Brain microvascular endothelial cell (primary cell): Measurements from ENCODE around the gene SIM1.
A peak's percentile ranks its signal among the peaks of the same experiment; 100 is the strongest.

Experiments
- DNase-seq: peaks from one replicate; pipeline ENCODE4 v3.0.0-alpha.2; 2020
- H3K27ac ChIP-seq: fragments of 250-450 bp; sonication (Bioruptor Pico); 2 replicates; pipeline ENCODE4 v1.5.1; 2020; ENCODE audit warnings: mild to moderate bottlenecking, moderate library complexity
- H3K27me3 ChIP-seq: fragments of 250-450 bp; sonication (Bioruptor Pico); replicated peaks from 2 replicates; pipeline ENCODE4 v1.5.1; 2020; ENCODE audit warnings: mild to moderate bottlenecking
- H3K36me3 ChIP-seq: fragments of 250-450 bp; sonication (Bioruptor Pico); replicated peaks from 2 replicates; pipeline ENCODE4 v1.5.1; 2020; ENCODE audit warnings: mild to moderate bottlenecking
- H3K4me3 ChIP-seq: 2 replicates; pipeline ENCODE4 v1.5.1; 2011; ENCODE audit warnings: low read depth, mild to moderate bottlenecking, control low read depth, low read length, moderate library complexity
- in situ Hi-C: cut with HindIII; loops from 2 replicates; pipeline ENCODE4 v1.10.0; 2017; ENCODE audit warnings: low sequenced_read_pairs, low pct_ligation_motif_present
- TF ChIP-seq, protein P1 (sequence below): IDR thresholded peaks from 2 replicates; pipeline ENCODE4 v1.5.1; 2011; ENCODE audit warnings: low read depth, mild to moderate bottlenecking, moderate library complexity, low read length, control low read depth, inconsistent platforms; ENCODE audit errors: missing control alignments

SIM1 gene

GRCh38 chr6:100449239-100449691 is 15.5 kb downstream of the SIM1 start:
- Histone ChIP-seq H3K4me3 (no peak overlapping the region), H3K27me3 (peaks cover 89% of the 10 kb centered on the region), H3K36me3 (no peaks in the 10 kb centered on the region), H3K27ac (no peak overlapping the region)
- no peak for DNase-seq
- in situ Hi-C loops: no loop called here
- TF ChIP-seq, protein P1, sequence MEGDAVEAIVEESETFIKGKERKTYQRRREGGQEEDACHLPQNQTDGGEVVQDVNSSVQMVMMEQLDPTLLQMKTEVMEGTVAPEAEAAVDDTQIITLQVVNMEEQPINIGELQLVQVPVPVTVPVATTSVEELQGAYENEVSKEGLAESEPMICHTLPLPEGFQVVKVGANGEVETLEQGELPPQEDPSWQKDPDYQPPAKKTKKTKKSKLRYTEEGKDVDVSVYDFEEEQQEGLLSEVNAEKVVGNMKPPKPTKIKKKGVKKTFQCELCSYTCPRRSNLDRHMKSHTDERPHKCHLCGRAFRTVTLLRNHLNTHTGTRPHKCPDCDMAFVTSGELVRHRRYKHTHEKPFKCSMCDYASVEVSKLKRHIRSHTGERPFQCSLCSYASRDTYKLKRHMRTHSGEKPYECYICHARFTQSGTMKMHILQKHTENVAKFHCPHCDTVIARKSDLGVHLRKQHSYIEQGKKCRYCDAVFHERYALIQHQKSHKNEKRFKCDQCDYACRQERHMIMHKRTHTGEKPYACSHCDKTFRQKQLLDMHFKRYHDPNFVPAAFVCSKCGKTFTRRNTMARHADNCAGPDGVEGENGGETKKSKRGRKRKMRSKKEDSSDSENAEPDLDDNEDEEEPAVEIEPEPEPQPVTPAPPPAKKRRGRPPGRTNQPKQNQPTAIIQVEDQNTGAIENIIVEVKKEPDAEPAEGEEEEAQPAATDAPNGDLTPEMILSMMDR: no peak

DNA sequence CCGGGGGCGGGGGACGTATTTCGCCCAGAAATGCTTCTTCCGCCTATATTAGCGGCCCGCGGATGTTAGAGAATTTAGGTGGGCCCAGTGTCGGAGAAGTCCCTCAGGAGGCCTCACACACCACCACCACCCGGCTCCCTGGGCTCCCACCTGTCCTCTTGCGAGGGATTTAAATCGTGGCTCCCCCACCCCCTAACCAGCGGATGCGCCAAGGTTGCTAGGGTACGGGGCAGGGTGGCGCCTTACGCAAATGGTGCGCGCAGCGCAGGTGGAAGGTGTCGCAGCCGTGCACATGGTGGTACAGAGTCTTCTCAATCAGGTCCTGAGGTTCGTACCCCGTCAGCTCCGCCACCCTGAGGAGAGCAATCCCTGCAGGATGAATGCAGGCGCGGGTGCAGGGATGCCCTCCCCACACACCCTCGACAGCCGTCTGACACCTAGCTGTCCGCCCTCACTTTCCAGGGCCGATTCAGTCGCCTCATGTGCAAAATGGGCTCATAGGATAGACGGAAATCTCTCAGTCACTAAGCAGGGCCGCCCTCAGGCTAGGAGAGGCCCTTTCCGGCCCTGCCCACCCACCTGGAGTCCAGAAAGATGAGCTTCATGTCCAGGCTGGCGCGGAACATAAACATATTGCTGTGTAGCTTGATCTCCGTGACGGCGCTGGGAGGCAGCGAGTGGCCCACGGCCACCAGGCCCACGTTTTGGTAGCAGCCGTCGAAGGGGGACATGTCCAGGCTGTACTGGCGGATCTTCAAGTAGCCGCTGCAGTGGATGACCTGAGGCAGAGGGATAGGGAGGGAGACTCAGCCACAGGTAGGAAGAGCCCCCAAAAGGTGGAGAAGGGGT is 16.6 kb downstream of the SIM1 start:
- Histone ChIP-seq H3K36me3 (no peaks in the 10 kb centered on the region), H3K27me3 (peaks cover 81% of the 10 kb centered on the region), H3K4me3 (no peak overlapping the region), H3K27ac (no peak overlapping the region)
- in situ Hi-C loops: no loop called here
- no peak for DNase-seq
- TF ChIP-seq, protein P1: no peak

GRCh38 chr6:100447081-100447899 is 17.4 kb downstream of the SIM1 start:
- Histone ChIP-seq H3K4me3 (peak overlapping the region; percentile 9), H3K36me3 (no peaks in the 10 kb centered on the region), H3K27ac (no peak overlapping the region), H3K27me3 (peaks cover 73% of the 10 kb centered on the region)
- in situ Hi-C loops: no loop called here
- DNase-seq: no peak
- TF ChIP-seq, protein P1: no peak

DNA sequence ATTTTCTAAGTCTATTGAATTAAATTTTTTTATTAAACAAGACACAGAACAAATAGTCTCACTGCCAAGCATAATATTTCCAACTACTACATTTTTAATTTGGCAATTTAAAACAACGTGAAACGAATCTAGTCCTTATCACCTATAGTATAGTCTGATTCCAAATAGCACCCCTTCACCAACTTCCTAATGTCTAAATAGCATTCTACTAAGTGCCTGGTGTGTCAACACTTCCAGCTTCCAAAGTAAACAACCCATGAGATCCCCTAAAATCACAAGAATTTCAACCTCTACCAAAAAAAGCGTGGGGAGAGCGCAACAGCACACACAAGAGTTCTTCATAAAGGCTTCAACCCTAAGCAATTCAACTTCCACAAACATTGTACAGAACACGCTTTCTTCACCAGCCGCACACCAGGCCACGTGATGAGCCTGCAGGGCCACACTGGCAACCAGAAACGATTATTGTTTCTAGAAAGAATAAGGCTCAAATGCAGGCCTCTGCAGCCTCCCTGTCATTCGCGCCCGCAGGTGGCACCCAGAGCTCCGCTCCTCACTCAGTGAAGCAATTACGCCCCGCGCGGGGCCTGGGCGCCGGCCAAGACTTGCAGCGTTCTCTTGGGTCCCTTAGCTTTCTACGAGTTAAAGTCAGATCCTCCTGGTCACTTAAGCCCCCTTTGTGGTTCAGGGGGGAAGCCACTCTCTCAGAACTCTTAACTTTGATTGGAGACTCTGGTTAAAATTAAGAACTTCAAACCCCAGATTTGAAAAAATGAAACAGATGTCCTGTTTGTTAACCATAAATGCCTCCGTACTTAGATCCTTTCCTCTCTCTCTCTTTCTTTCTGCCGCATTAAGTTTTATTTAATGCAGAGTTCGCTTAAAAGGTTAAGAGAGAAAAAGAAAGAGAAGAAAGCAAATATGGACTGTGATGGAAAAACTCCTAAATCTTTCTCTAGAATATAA is 18.3 kb downstream of the SIM1 start:
- no peak for DNase-seq
- no peak overlapping the region for H3K27ac ChIP-seq
- no peaks in the 10 kb centered on the region for H3K36me3 ChIP-seq
- peaks cover 65% of the 10 kb centered on the region for H3K27me3 ChIP-seq
- TF ChIP-seq, protein P1: no peak
- H3K4me3 ChIP-seq: no peak overlapping the region
- in situ Hi-C loops: no loop called here

DNA sequence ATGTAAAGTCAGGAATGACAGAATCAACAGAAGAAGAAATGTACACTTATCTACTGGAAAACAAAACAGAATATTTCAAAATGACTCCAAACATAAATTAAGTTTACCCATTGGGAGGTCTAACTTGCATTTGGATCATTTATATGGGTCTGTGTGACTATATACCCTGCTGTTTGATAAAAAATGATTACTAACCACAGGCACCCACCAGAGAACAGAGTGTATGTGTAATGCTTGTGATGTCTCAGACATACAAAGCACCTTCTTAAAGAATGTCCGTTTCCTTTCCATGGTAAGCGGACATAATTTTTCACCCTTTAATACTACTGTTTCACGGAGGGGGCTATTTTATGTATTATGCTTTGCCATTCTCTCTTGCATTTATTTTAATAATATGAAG is 19.2 kb downstream of the SIM1 start:
- H3K27me3 ChIP-seq: peaks cover 58% of the 10 kb centered on the region
- TF ChIP-seq, protein P1: no peak
- no peaks in the 10 kb centered on the region for H3K36me3 ChIP-seq
- H3K4me3 ChIP-seq: no peak overlapping the region
- no peak for DNase-seq
- in situ Hi-C loops: no loop called here
- H3K27ac ChIP-seq: no peak overlapping the region
